ENCODE results near the gene GRIK4.

- TF ChIP-seq CTCF (IDR thresholded peaks at IDR 0.05) = peak in 1 of 7 experiments; percentile 8
- TF ChIP-seq POLR2AphosphoS5 (IDR thresholded peaks at IDR 0.05) = no peak
- TF ChIP-seq POLR2A (IDR thresholded peaks at IDR 0.05) = no peak
These were observed 203.7 kb downstream of the GRIK4 start for GRCh38 chr11:120715239-120715638.
